ENCODE results near the gene SLC7A5. TPM values are rescaled to one million over a fixed set of nuclear protein-coding genes. Genes with fewer than 3 reads are reported as not detected.

SLC7A5 gene
- total RNA-seq, 2 experiments from 2014 or later: 140 to 283 TPM

DNA sequence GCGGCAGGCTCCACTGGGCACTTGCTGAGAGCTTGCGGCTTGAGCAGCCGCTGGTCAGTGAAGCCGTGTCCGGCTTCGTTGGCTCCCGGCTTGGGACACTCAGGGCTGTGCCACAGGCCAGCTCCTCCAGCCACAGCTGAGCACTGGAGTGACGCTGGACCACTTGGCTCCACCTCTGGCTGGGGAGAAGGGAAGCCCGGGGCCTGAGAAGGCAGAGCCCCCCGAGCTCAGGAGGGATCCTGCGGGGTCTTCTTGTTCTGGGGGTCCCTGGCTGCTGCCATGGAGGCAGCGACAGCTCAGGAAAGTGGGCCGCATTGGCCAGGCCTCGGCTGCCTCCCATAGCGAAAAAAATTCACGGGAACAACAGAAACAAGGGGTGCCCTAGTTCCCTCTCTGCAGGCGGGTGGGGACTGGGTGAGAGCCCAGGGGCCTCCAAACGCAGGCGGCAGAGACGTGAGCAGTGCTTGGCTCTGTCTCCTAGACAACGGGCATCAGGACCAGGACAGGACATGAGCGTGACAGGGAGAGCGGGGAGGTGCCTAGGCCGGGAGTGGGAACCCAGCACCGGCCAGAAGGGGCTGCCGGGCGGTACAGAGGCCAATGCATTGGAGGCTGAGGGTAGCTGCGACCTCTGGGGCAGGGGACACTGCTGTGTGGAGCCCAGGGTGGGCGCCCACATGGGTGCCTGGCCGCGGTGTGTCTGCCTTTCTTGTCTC lies 37.7 kb downstream of the SLC7A5 start:
- ChIA-PET CTCF (ENCODE audit: unreplicated experiment) (no interaction called here), POLR2A (interaction anchor here (0.5 to 0.8 kb wide), 2 partner anchors 18 to 26 kb away, joined by 3 to 5 read pairs; no protein-coding TSS in a partner anchor)
- H3K79me2 ChIP-seq (ENCODE audit: insufficient read depth, low read depth, low read length): no peaks in the 10 kb centered on the region
- TF ChIP-seq, protein P1, sequence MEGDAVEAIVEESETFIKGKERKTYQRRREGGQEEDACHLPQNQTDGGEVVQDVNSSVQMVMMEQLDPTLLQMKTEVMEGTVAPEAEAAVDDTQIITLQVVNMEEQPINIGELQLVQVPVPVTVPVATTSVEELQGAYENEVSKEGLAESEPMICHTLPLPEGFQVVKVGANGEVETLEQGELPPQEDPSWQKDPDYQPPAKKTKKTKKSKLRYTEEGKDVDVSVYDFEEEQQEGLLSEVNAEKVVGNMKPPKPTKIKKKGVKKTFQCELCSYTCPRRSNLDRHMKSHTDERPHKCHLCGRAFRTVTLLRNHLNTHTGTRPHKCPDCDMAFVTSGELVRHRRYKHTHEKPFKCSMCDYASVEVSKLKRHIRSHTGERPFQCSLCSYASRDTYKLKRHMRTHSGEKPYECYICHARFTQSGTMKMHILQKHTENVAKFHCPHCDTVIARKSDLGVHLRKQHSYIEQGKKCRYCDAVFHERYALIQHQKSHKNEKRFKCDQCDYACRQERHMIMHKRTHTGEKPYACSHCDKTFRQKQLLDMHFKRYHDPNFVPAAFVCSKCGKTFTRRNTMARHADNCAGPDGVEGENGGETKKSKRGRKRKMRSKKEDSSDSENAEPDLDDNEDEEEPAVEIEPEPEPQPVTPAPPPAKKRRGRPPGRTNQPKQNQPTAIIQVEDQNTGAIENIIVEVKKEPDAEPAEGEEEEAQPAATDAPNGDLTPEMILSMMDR (conservative IDR thresholded peaks at IDR 0.05; ENCODE audit: low read length): no peak
- TF ChIP-seq EZH2phosphoT487 (IDR thresholded peaks at IDR 0.05; ENCODE audit: borderline replicate concordance, low read depth, low read length): no peak
- intact Hi-C loops (cut with micrococcal nuclease; ENCODE audit: unreplicated experiment): no loop called here
- H3K27ac ChIP-seq (ENCODE audit: low read depth, low read length, poor library complexity, severe bottlenecking): no peak overlapping the region
- no peak overlapping the region for H2AFZ ChIP-seq (ENCODE audit: low read length)
- no peak for DNase-seq (ENCODE audit: low spot score)
- H3K9me2 ChIP-seq (ENCODE audit: insufficient read depth, low read length): no peaks in the 10 kb centered on the region
- H3K4me1 ChIP-seq (ENCODE audit: insufficient read depth, low read length, poor library complexity, severe bottlenecking): peaks cover 55% of the 10 kb centered on the region
- H3K4me2 ChIP-seq (ENCODE audit: low read length): no peak overlapping the region
- 0 out of 2 replicates have a peak, but pooled peaks cover 7% of the 10 kb centered on the region for H4K20me1 ChIP-seq (ENCODE audit: insufficient read depth, low read length)
- no peak overlapping the region for H3K4me3 ChIP-seq (ENCODE audit: low read depth, low read length, poor library complexity, severe bottlenecking)
- no peaks in the 10 kb centered on the region for H3K9me3 ChIP-seq (ENCODE audit: low read length)
- no TSS peak for BruUV-seq (replicated peaks)
- peaks cover 82% of the 10 kb centered on the region for H3K36me3 ChIP-seq (ENCODE audit: insufficient read depth, low read length)

DNA sequence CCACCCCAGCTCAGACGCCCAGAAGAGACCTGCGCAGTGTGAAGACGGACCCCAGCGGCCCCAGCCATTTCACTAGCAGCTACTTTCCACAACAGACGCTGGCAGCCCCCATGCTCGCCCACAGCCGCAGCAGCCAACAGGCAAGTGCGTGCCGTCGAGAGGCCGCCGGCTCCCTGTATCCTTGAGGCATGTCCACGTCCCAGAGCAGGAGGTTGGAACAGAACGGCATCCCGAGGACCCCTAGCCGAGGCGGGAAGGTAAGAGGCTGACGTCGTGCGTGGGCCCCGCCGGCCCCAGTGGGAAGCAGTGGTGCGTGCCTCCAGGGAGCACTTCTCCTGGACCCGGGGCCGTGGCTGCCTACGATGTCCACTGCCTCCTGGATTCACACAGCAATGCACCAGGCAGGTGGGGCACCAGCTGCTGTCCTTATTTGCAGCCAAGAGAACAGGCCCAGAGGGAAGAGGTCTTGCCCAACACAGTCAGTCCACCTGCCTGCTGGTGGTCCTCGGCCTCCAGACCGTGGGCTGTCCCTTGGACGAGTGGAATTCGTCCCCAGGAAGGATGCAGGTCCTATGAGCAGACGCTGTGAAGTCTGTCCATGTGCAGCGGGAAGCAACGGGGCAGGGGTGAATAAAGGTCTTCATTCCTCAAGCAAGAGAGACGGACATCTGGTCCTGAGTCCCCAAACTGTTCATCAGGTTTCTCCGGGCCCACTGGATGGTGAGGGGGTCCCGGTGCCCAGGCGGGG lies 38.5 kb downstream of the SLC7A5 start:
- ChIA-PET POLR2A (interaction anchor here (0.5 kb wide), 1 partner anchor 26 kb away, joined by 5 read pairs; no protein-coding TSS in a partner anchor), CTCF (ENCODE audit: unreplicated experiment) (no interaction called here)
- H3K4me1 ChIP-seq (ENCODE audit: insufficient read depth, low read length, poor library complexity, severe bottlenecking): peaks cover 55% of the 10 kb centered on the region
- no peak overlapping the region for H2AFZ ChIP-seq (ENCODE audit: low read length)
- peaks cover 74% of the 10 kb centered on the region for H3K36me3 ChIP-seq (ENCODE audit: insufficient read depth, low read length)
- 0 out of 2 replicates have a peak, but pooled peaks cover 7% of the 10 kb centered on the region for H4K20me1 ChIP-seq (ENCODE audit: insufficient read depth, low read length)
- H3K9me2 ChIP-seq (ENCODE audit: insufficient read depth, low read length): no peaks in the 10 kb centered on the region
- no peak for DNase-seq (ENCODE audit: low spot score)
- BruUV-seq (replicated peaks): no TSS peak
- no peak overlapping the region for H3K27ac ChIP-seq (ENCODE audit: low read depth, low read length, poor library complexity, severe bottlenecking)
- no peaks in the 10 kb centered on the region for H3K9me3 ChIP-seq (ENCODE audit: low read length)
- TF ChIP-seq EZH2phosphoT487 (IDR thresholded peaks at IDR 0.05; ENCODE audit: borderline replicate concordance, low read depth, low read length): no peak
- TF ChIP-seq, protein P1 (conservative IDR thresholded peaks at IDR 0.05; ENCODE audit: low read length): no peak
- H3K4me2 ChIP-seq (ENCODE audit: low read length): no peak overlapping the region
- intact Hi-C loops (cut with micrococcal nuclease; ENCODE audit: unreplicated experiment): no loop called here
- no peaks in the 10 kb centered on the region for H3K79me2 ChIP-seq (ENCODE audit: insufficient read depth, low read depth, low read length)
- H3K4me3 ChIP-seq (ENCODE audit: low read depth, low read length, poor library complexity, severe bottlenecking): no peak overlapping the region
